AG09319 (cell line): Measurements from ENCODE around the gene HEYL.

Experiments
- DNase-seq: peaks from one replicate; pipeline ENCODE4 v3.0.0-alpha.2; 2010; ENCODE audit warnings: low read depth; ENCODE audit errors: extremely low read depth
- CTCF ChIP-seq: IDR thresholded peaks from 2 replicates; pipeline ENCODE4 v1.5.1; 2011; ENCODE audit warnings: low read depth, mild to moderate bottlenecking, inconsistent platforms, low read length, moderate library complexity

The HEYL gene

GRCh38 chr1:39681999-39682398 is 42.6 kb upstream of the HEYL start:
- no peak for TF ChIP-seq CTCF
- no peak for DNase-seq

- TF ChIP-seq CTCF = no peak
- DNase-seq = no peak
Observed at GRCh38 chr1:39681294-39681693, 41.9 kb upstream of the HEYL start.

- DNase-seq = no peak
- no peak for TF ChIP-seq CTCF
Observed at GRCh38 chr1:39680751-39681150, 41.3 kb upstream of the HEYL start.

- no peak for TF ChIP-seq CTCF
- DNase-seq = no peak
Observed at GRCh38 chr1:39679821-39680220, 40.4 kb upstream of the HEYL start.

- no peak for DNase-seq
- no peak for TF ChIP-seq CTCF
Observed at GRCh38 chr1:39678889-39679288, 39.4 kb upstream of the HEYL start.

GRCh38 chr1:39677645-39678044 is 38.2 kb upstream of the HEYL start:
- DNase-seq = no peak
- no peak for TF ChIP-seq CTCF

- no peak for DNase-seq
Observed at GRCh38 chr1:39676948-39677548, 37.6 kb upstream of the HEYL start.

More at GRCh38 chr1:39676948-39677548, 37.6 kb upstream of the HEYL start:
- no peak for TF ChIP-seq CTCF
